Ovary (tissue), 3 donors: ENCODE results near the gene KCNMA1.

Experiments used
- CTCF ChIP-seq, 3 donors: fragments of 450-650 bp in 2 of 3; fragments of 200-600 bp in 1 of 3; IDR thresholded peaks; one replicate each; pipeline versions ENCODE4 v1.5.1 to v1.8.0; 2016 to 2022; ENCODE audit warnings: antibody characterized with exemption in 3 of 3, mild to moderate bottlenecking in 1 of 3
- EP300 ChIP-seq: sonication (generic); formaldehyde crosslinking; IDR thresholded peaks from one replicate; pipeline ENCODE4 v1.6.1; 2017; ENCODE audit warnings: antibody characterized with exemption
- POLR2A ChIP-seq: fragments of 450-650 bp; IDR thresholded peaks from one replicate; pipeline ENCODE4 v1.6.1; 2017; ENCODE audit warnings: antibody characterized with exemption, mild to moderate bottlenecking, moderate library complexity
- donor health status: DM: no; HTN: no; CAD: no.

- TF ChIP-seq CTCF (IDR thresholded peaks at IDR 0.05) (no peak), POLR2A (no peak), EP300 (no peak)
Observed at GRCh38 chr10:77034795-77035194, 602.8 kb downstream of the KCNMA1 start.
